ENCODE data around the gene SHROOM3.
"Not testable (repeated sequence)": the region's sequence is repeated elsewhere in the genome, so short reads cannot be mapped to it uniquely, and the experiment has no call there.

SHROOM3 gene

DNA sequence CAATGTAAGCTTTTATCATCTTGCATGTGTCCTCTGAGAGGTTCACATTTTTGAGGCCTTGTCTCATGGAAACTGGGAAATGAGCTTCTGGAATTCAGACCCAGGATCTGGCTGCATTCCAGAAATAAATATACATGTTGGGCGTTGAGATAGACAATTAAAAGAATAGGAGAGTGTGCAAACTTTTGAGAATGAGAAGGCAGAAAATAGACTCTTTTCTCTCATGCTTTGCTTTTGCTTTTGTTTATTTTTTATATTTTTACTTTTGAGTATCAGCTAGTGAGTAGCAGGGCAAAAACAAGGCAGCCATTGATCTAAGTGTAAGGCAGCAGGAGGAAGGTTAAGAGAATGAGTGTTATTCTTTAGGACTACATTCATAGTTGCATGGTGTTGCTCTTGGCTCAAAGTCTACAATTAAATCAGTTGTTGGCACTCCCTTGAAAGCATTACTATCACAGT lies 12.4 kb downstream of the SHROOM3 start:
- no peak for DNase-seq

DNA sequence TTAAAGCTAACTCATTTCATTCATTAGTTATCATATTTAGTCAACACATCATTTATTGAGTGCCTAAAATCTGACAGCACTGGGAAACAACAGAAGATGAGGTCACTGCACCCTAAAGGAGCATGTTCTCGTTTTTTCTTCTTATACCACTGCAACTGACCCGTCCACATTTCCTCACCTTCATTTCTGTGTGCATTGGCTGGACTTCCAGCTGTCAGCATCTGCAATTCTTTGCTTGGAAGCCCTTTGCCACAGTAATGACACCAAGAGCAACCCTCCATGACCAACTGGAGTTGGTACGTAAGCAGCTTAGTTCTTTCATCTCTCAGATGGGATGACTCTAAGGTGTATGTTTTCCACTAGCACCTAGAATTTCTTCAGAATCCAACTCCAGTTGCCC lies 13.2 kb downstream of the SHROOM3 start:
- no peak for DNase-seq

DNA sequence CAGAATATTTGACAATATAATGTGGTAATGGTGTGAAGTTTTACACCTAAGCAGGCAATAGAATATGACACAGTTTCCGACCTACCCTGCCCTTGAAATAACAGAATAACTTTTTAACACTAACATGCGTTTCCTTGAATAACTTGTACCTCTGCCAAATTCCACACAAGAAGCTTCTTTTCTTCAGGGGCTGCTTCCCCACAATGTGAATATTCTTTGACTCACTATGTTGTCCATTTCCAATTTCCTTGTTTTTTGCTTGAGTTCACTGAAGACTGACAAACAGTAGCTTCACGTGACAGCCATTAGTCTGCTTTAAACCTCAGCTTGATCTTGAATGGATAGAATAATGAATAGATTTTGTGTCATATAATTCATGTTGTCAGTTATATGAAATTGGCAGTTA lies 14.3 kb downstream of the SHROOM3 start:
- no peak for DNase-seq

DNA sequence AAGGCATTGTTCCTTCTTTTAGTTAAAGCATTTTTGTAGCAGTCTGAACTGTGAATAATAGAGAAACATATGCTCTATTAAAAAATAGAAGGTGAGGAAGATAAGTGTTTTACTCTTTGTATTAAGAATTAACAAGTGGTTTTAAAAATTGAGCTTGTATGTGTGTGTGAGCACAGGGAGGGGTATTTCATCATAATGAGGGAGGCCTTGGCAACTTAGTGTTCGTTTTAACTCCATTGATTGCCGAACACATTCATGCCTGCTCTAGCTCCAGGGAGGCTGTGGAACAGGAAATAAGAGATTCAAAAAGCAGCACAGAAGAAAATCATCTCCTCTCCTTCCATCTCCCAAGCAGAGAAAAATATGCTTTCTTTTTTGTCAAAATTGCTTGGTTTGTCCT lies 14.8 kb downstream of the SHROOM3 start:
- no peak for DNase-seq

DNA sequence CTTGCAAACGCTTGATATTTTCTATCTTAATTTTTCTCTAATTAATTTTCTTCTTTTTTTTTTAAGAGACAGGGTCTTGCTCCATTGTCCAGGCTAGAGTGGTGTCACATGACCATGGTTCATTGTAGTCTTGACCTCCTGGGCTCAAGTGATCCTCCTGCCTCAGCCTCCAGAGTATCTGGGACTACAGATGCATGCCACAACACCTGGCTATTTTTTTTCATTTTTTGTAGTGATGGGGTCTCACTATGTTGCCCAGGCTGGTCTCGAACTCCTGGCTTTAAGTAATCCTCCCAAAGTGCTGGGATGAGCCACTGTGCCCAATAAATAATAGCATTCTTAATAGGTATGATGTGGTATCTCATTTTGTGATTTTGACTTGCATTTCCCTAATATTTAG lies 18.2 kb downstream of the SHROOM3 start:
- DNase-seq: no peak

DNA sequence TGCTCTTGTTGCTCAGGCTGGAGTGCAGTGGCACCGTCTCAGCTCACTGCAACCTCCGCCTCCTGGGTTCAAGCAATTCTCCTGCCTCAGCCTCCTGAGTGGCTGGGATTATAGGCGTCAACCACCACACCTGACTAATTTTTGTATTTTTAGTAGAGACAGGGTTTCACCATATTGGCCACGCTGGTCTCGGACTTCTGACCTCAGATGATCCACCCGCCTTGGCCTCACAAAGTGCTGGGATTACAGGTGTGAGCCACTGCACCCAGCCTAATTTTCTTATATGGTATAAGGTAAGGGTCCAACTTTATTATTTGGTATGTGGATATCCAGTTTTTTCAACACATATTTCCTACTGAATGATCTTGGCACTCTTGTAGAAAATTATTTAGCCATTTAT lies 19.0 kb downstream of the SHROOM3 start:
- not testable (repeated sequence) for DNase-seq

DNA sequence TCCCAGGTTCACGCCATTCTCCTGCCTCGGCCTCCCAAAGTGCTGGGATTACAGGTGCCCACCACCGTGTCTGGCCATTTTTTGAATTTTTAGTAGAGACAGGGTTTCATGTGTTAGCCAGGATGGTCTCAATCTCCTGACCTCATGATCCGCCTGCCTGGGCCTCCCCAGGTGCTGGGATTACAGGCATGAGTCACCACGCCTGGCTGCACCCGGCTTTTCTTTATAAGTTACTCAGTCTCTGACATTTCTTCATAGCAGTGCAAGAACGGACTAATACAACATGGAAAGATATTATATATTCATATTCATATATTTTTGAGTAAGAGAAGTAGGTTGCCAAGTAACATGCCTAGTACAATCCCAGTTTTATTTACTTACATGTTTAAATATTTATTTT lies 22.9 kb downstream of the SHROOM3 start:
- DNase-seq: no peak

DNA sequence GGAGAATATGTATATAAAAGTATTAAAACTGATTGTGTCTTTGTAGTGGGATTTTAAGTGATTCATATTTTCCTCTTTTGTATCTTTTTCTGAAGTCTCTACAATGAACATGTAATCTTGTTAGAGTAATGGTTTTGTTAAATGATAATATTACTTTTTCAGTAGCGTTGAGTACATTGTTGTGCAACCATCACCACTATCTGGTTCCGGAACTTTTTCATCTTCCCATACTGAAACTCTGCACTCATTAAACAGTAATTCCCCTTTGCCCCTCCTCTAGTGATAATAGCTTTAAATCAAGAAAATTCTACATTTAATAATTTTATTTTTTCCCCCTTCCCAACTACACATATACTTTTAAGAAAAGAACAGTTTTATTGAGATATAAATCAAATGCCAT lies 23.3 kb downstream of the SHROOM3 start:
- DNase-seq: no peak

DNA sequence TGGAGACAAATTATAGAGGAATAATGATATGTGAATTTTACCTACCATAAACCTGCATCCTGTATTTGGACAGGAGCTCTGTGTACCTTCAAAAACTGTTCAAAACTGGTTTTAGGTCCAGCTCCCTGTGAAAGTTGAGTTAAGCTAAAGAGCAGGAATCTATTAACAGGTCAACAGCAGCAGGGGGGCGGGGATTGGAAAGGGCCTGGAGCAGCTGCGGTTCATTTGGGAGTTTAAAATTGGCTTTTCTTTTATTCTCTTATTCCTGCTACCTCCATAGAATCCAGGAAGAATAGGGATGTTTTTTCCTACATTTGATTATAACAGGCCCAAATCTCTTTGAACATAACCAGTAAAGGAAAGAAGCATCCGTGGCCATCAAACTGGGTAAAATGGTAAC lies 23.8 kb downstream of the SHROOM3 start:
- DNase-seq: no peak

DNA sequence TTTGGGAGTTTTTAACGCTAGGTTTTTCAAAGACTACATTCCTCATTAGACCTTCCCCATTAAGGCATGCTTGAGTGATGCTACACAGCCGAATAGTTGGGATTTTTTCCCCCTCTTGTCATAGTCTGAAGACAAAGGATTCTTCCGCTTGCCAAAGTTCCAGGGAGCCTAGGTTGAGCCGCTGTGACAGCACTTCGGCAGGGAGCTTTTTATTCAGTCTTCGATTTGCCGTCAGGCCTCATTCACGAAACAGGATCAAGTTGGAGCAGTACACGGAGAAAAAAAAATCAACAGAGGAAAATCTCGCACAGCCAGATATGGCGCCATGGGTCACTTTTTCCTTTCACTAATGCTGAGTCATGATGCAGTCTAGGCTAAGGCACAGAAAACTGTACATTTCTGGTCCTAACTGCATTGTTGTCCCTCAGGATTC lies 24.3 kb downstream of the SHROOM3 start:
- no peak for DNase-seq

DNA sequence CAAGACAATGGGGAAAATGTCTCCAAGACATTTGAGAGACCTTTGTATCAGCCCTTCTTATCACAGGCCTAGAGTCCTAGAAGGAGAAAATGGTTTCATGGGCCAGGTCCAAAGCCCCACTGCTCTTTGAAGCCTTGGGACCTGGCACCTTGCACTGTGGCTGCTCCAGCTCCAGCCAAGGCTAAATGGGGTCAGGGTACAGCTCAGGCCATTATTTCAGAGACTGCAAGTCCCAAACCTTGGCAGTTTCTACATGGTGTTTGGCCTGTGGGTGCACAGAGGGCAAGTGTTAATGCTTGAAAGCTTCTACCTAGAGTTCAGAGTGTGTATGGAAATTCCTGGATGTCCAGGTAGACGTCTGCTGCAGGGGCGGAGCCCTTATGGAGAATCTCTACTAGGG lies 28.5 kb downstream of the SHROOM3 start:
- no peak for DNase-seq

DNA sequence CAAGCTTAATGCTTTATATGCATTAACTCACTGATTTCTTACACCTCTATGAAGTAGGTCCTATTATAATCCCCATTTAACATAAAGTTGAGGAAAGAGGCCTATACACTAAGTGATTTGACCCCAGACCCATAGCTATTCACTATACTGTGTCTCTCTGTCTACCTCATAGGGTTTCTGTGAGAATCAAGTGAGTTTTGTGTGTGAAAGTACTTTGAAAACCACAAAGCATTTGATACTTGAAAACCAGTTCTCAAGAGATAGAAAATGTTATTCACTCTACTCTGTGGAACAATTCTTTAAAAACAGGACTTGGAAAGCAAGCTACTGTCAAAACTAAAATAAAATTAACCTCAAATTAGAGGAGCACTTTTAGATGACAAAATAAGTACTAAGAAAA lies 35.0 kb downstream of the SHROOM3 start:
- DNase-seq: no peak

DNA sequence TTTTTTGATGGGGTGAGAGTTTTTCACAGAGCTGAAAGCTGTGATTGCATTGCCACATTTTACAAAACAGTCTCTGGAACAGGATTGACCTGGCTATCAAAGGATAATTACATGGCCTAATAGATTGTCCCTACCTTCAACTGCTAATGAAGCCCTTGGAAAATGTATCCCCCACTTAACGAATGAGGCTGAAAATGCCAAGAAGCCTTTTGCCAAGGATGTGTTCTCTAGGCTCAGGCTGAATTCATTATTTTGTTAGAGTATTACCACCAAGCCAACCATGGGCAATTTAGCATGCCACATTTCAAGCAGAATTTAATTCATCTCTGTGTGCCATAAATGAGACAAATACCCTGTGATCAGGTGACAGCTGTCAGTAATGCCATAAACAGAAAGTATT lies 35.5 kb downstream of the SHROOM3 start:
- no peak for DNase-seq

DNA sequence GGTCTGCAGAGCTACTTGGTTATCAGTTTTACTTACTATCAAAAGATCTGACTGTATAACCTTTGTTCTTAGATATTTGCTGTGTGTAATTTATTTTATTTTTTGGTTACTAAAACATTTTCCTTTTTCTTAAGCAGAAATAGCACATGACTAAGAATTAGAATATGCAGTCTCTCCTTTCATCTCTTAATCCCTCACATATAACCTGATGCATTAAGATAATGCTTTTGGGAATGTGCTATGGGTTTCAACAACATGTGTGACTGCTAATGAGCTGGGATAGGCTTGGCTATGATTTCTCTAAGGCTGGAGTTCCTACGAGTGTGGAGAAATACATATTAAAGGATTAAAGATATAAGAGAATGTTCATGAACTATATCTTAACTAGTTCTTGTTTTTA lies 41.5 kb downstream of the SHROOM3 start:
- no peak for DNase-seq

DNA sequence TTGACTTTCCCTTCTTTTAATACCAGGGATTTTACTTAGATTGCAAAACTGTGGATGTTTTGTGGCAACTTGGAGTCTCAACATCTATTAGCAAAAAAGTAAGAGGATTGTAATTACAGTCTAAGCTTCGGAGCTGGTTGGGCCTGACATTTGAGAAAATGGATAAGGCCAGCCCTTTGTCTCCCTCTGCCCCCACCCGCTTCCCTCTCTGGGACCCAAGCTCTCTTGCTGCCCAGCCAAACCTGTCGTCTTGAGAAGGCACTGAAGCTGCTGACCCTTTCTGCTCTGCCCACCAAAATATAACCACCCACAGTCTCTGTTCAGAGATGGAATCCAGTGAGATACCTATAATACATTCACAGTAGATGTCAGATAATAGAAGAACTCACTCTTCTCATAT lies 49.6 kb downstream of the SHROOM3 start:
- no peak for DNase-seq

DNA sequence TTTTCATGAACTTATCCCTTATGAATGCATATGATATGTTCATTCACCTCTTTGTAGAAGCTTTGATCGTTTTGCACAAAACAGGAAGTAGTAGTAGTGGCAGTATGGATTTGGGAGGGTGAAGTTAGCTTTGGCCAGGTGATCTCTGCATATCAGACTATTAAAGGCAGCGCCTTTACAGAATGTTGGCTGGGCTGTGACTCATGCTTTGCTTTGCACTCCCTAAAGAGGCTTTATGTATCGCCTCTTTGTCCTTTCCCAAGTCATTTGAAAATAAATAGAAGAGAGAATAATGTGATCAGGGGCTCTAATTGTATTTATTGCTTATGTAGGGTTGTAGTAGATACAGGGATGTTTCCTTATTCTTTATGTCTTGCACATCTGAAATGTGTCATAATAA lies 50.4 kb downstream of the SHROOM3 start:
- peak; percentile 76 for DNase-seq

DNA sequence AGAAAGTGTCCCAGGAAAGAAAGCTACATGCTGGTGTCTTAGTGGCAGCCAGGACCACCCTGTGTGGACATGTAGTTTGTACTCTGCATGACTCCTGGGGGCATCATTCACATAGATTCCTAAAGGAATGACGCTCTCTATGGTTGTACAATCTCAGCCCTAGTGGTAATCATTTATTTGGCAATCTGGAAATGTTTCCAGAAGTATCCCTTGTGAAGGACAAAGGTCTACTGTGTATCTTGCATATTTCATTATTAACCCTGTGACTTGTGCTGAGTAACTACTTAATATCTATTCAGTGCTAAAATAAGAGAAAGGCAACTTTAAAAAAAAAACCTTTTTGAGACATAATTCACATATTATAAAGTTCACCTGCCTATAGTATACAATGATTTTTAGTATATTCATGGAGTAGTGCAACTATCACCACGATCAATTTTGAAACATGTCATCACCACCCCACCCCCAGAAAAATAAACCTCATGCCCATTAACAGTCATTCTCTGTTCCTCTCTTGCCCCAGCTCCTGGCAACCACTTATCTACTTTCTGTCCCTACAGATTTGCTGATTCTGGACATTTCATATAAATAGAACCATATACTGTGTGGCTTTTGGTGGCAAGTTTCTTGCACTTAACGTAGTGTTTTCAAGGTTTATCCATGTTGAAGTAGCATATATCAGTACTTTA lies 51.7 kb downstream of the SHROOM3 start:
- peak; percentile 80 for DNase-seq

DNA sequence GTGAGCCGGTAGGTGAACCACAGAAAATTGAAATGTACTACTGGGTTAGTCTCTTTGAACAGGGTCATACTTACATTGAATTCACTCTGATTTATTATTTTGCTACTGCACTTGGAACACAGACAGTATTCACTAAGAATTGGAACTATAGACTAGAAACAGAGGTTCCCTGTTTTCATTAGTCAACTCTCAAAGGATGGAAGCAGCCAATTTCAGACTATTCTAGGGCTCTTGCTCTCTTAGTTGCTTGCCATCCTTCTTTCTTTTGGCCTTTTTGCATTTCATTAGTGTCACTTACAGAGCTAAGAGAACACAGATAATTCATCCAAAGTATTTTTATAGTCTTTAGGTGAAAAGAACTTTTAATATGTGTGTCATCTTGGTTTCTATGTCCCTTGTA lies 52.6 kb downstream of the SHROOM3 start:
- no peak for DNase-seq

DNA sequence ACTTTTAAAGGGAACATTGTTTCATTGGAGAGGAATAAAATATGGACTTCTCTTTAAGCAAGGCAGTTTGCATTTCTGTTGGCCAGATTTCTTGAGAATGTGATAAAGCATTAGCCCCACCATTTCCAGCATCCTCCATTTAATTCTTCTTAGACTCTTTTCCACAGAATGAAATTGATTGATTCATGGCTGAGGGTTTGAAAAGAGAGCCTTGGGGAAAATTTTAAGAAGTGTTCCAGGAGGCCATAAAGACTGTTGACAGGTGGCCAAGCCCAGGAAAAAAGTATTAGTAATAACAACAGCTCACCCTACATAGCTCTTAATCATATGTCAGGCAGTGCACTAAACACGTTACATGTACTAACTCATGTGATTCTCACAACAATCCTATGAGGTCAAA lies 53.4 kb downstream of the SHROOM3 start:
- no peak for DNase-seq

DNA sequence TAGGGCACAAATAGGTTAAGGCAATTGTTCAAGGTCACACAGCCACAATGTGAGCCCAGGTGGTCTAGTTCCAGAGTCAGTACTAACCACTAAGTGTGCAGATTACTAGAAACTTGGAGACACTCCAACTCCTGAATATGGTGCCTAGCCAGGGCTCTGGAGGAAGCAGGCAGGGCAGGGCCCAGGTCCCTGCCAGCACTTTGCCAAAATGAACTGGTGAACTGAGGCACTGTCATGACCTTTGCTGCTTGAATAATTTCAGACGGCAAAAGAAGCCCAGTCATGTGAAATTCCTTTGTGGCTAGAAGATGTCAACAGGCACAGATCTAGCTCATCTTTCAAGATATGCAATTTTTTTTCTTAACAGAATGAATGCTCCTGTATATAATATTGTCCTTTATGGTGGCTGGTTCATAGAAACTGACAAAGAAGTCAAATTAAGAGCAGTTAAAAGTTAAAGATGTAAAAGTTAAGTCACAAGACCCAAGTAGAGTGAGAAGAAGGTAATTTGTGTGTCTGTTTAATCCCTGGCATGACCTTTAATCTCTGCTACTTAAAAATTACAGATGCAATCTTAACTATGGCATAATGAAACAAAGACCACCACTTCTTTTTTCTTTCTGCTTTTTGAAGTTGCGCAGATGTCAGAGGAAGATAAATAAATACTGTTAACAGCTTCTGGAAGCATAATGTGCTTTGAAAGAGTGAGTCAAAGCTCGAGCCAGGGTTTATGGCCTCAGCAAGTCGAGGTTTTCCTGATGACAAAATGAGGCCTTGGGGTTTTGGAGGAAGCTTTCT lies 54.1 kb downstream of the SHROOM3 start:
- peak; percentile 95 for DNase-seq

DNA sequence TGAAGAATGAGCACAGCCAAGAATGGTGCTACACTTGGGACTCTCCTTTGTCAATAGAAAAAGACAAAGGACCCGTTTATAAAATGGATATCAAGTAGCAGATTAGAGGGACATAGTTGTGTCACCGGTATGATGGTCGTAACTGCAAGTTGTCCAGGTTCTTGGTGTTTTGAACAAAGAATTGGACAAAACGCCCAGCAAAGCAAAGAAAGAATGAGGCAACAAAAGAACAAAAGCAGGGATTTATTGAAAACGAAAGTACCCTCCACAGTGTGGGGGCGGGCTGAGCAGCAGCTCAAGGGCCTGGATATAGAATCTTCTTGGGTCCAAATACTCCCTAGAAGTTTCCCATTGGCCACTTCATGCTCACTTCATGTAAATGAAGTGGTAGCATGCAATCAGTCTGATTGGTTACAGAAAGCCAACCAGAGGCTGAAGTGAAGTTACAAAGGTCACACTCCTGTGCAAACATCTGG lies 54.7 kb downstream of the SHROOM3 start:
- no peak for DNase-seq

DNA sequence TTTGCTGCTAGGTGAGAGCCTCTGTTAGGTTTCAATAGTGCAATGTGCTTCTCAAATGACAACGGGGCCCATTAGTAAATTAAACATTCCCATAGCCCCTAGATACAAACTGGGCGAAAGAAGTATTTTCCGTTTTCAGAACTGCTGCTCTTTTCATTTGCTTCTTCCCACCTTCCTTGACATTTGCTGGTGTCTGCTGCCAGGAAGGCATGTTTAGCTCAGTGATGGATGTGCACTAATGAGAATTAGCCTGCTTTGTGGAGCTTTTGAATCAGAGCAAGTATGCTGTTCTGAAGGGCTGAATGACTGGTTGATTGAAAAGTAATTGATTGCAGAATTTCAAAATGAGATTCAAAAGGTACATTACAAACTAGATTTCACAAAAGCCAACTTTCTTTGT lies 57.0 kb downstream of the SHROOM3 start:
- DNase-seq: no peak

DNA sequence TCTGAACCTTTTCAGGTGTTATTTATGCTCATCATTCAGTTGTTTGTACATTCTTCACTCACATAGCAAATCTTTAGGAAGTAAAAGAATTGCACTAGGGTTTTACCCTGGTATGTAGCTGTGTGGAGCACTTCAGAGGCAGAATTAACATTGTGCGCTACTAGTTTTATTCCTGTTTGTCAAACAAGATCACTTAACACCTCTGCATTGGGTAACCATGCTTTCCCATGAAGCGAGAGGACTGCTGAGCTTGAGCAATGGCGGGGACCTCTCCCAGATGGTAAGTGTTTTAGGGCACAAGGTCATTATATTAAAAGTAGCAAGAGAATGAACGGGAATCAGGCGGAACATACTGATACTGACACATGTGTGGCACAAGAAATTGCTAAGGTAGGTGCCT lies 59.2 kb downstream of the SHROOM3 start:
- DNase-seq: no peak

DNA sequence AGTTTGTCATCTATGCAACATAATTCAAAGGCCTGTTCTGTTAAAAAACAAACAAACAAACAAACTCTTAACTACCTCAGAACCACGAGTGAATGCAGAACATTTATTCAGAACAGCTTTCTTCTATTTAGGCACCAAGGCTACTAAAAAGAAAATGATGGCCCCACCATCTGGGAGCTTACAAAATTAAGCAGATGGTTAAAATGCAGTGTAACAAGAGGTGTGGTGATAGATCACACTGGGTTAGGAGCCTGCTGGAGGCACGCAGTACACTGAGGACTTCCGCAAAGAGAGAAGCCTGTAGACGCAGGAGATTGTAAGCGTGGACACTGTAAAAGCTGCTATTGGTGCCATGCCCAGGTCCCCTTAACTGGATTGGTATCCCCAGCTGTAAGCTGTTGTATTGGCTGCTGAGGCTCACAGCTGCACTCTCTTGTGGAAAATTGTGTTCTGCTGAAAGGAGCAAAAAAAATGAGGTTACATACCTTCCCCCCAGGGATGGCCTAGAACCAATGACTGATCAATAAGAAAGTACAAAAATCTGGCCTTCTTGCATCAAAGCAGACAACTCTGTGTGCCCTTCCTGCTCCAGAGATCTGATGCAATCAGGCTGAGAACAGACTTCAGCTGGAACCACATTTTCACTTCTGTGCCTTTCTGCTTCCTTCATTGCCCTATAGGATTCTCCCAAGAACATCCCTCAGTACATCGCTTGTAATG lies 60.0 kb downstream of the SHROOM3 start:
- DNase-seq: no peak
